Neural progenitor cell (in vitro differentiated cells): Measurements from ENCODE around the gene ZNF32. TPM values are rescaled to one million over a fixed set of nuclear protein-coding genes. Genes with fewer than 3 reads are reported as not detected.

Experiments used
- DNase-seq: peaks from one replicate; pipeline ENCODE4 v3.0.0-alpha.2; 2016; ENCODE audit warnings: low spot score
- H2AFZ ChIP-seq: fragments of 200-600 bp; sonication (generic); replicated peaks from 2 replicates; pipeline ENCODE4 v1.6.1; 2016; ENCODE audit warnings: antibody characterized with exemption
- H3F3A ChIP-seq: fragments of 200-600 bp; sonication (generic); 2 replicates; pipeline ENCODE4 v1.6.1; 2016; ENCODE audit warnings: antibody characterized with exemption, low read depth
- H3K27ac ChIP-seq: fragments of 200-600 bp; sonication (generic); 2 replicates; pipeline ENCODE4 v1.5.1; 2016; ENCODE audit warnings: mild to moderate bottlenecking
- H3K27me3 ChIP-seq: fragments of 200-600 bp; sonication (generic); 2 replicates; pipeline ENCODE4 v1.6.1; 2016; ENCODE audit warnings: mild to moderate bottlenecking, moderate library complexity
- H3K36me3 ChIP-seq: fragments of 200-600 bp; sonication (generic); 2 replicates; pipeline ENCODE4 v1.5.1; 2016
- H3K4me1 ChIP-seq: fragments of 200-600 bp; sonication (generic); 2 replicates; pipeline ENCODE4 v1.6.1; 2016; ENCODE audit warnings: mixed run types
- H3K4me2 ChIP-seq: fragments of 200-600 bp; sonication (generic); 2 replicates; pipeline ENCODE4 v1.6.1; 2016
- H3K4me3 ChIP-seq: fragments of 200-600 bp; sonication (generic); 2 replicates; pipeline ENCODE4 v1.5.1; 2016
- H3K79me2 ChIP-seq: fragments of 200-600 bp; sonication (generic); 2 replicates; pipeline ENCODE4 v1.6.1; 2016; ENCODE audit warnings: low read depth
- H3K9ac ChIP-seq: fragments of 200-600 bp; sonication (generic); 2 replicates; pipeline ENCODE4 v1.6.1; 2016
- H3K9me3 ChIP-seq: fragments of 200-600 bp; sonication (generic); 2 replicates; pipeline ENCODE4 v1.5.1; 2016; ENCODE audit warnings: low read depth
- H4K20me1 ChIP-seq: fragments of 200-600 bp; sonication (generic); 2 replicates; pipeline ENCODE4 v1.6.1; 2016; ENCODE audit warnings: low read depth
- H3K27ac Mint-ChIP-seq: 3 replicates; pipeline ENCODE4 v1.8.0; 2021; ENCODE audit warnings: mixed read lengths
- H3K27me3 Mint-ChIP-seq: 2 replicates; pipeline ENCODE4 v1.8.0; 2022; ENCODE audit warnings: low read depth, mild to moderate bottlenecking, inconsistent platforms, moderate library complexity, mixed read lengths; ENCODE audit not compliant: insufficient read depth
- H3K36me3 Mint-ChIP-seq: 3 replicates; pipeline ENCODE4 v1.8.0; 2021; ENCODE audit warnings: mixed read lengths
- H3K4me1 Mint-ChIP-seq: 3 replicates; pipeline ENCODE4 v1.8.0; 2021; ENCODE audit warnings: mixed read lengths
- H3K4me3 Mint-ChIP-seq: 3 replicates; pipeline ENCODE4 v1.8.0; 2021; ENCODE audit warnings: mild to moderate bottlenecking, moderate library complexity, mixed read lengths
- H3K9me3 Mint-ChIP-seq: 3 replicates; pipeline ENCODE4 v1.8.0; 2020; ENCODE audit warnings: mixed read lengths
- CTCF ChIP-seq: fragments of 200-600 bp; sonication (generic); IDR thresholded peaks from 2 replicates; pipeline ENCODE4 v1.5.1; 2017; ENCODE audit warnings: antibody characterized with exemption, mild to moderate bottlenecking
- EZH2 ChIP-seq: fragments of 200-600 bp; sonication (generic); IDR thresholded peaks from 2 replicates; pipeline ENCODE4 v1.6.1; 2017; ENCODE audit warnings: antibody characterized with exemption, mild to moderate bottlenecking, moderate library complexity
- EZH2phosphoT487 ChIP-seq: fragments of 200-600 bp; sonication (generic); IDR thresholded peaks from 2 replicates; pipeline ENCODE4 v1.6.1; 2017; ENCODE audit warnings: antibody characterized with exemption
- total RNA-seq: library from RNA; depleted of rRNA; stranded (reverse); fragments of >200 nt; gene quantifications from 2 replicates; pipeline ENCODE4 v1.2.3, GENCODE V29; 2015; ENCODE audit warnings: low replicate concordance

The ZNF32 gene
- total RNA-seq, 1 donor from 2014 or later: 50.7 TPM

DNA sequence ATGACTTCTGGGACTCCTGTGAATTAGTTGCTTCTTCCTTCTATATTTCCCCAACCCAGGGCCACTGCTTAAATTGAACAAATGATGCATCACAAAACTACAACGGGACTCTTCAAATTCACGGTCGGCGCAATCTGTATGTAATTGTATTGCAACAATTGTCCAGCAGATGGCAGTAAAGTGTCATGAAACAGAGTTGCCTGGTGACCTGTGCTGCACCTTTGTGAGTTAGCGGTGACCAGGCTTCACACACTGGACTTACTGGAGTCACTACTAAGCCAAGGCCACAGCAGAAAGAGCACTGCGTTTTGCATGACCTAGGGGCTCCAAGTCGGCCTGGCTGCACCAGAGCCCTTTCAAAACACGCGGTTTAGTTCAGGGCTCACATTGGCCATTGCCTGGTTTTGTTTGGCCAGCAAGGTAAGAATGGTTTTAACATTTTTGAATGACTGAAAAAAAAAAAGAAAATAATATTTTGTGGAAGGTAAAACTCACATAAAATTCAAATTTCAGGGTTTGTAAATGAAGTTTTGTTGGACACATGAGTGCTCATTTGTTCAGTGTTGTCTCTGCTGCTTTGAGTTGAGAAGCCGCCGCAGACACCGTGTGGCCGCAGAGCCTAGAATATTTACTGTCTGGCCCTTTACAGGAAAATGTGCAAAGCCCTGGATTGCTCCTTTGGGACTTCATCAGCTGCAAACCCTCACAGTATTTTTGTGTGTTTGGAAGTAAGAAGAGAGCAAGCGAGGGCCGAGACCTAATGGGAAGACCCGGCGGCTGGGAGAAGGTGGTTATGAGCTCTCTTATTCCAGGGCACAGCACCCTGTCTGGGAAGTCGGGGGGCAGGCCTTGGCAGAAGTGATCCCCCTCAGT, 23.2 kb upstream of the ZNF32 start:
- Histone ChIP-seq H3K9me3 (no peaks in the 10 kb centered on the region), H3K4me3 (no peak overlapping the region), H3K27me3 (peaks cover 40% of the 10 kb centered on the region), H4K20me1 (no peaks in the 10 kb centered on the region), H3F3A (no peaks in the 10 kb centered on the region), H3K4me1 (no peaks in the 10 kb centered on the region), H3K79me2 (no peaks in the 10 kb centered on the region), H3K4me2 (no peak overlapping the region), H3K27ac (no peak overlapping the region), H3K36me3 (no peaks in the 10 kb centered on the region), H3K9ac (no peak overlapping the region), H2AFZ (no peak overlapping the region)
- Mint-ChIP-seq H3K27ac (no peak overlapping the region), H3K36me3 (no peaks in the 10 kb centered on the region), H3K4me3 (no peak overlapping the region), H3K9me3 (peaks cover 8% of the 10 kb centered on the region), H3K4me1 (peaks cover 4% of the 10 kb centered on the region), H3K27me3 (peaks cover 5% of the 10 kb centered on the region)
- TF ChIP-seq EZH2: no peak
- no peak for TF ChIP-seq EZH2phosphoT487
- peak; percentile 80 for TF ChIP-seq CTCF
- DNase-seq: peak; percentile 87

GRCh38 chr10:43669386-43669785, 20.7 kb upstream of the ZNF32 start:
- peaks cover 9% of the 10 kb centered on the region for H3K27me3 Mint-ChIP-seq
- DNase-seq: no peak
- H3K27me3 ChIP-seq: peaks cover 46% of the 10 kb centered on the region
- H3F3A ChIP-seq: no peaks in the 10 kb centered on the region
- H3K27ac ChIP-seq: no peak overlapping the region
- H3K36me3 ChIP-seq: no peaks in the 10 kb centered on the region
- peaks cover 9% of the 10 kb centered on the region for H3K9me3 Mint-ChIP-seq
- no peaks in the 10 kb centered on the region for H3K9me3 ChIP-seq
- no peak overlapping the region for H2AFZ ChIP-seq
- H3K79me2 ChIP-seq: no peaks in the 10 kb centered on the region
- peak overlapping the region; percentile 19 for H3K27ac Mint-ChIP-seq
- H3K4me1 ChIP-seq: no peaks in the 10 kb centered on the region
- TF ChIP-seq CTCF: no peak
- no peak for TF ChIP-seq EZH2
- TF ChIP-seq EZH2phosphoT487: no peak
- H3K4me3 Mint-ChIP-seq: no peak overlapping the region
- H3K4me2 ChIP-seq: no peak overlapping the region
- no peak overlapping the region for H3K9ac ChIP-seq
- no peaks in the 10 kb centered on the region for H4K20me1 ChIP-seq
- H3K36me3 Mint-ChIP-seq: no peaks in the 10 kb centered on the region
- H3K4me1 Mint-ChIP-seq: peaks cover 4% of the 10 kb centered on the region
- H3K4me3 ChIP-seq: no peak overlapping the region

- Histone ChIP-seq H3K9ac (no peak overlapping the region), H3F3A (no peaks in the 10 kb centered on the region), H3K27me3 (peaks cover 46% of the 10 kb centered on the region), H2AFZ (peak overlapping the region; percentile 77), H3K9me3 (no peaks in the 10 kb centered on the region), H3K4me3 (peak overlapping the region; percentile 48), H3K4me2 (peak overlapping the region; percentile 74), H3K79me2 (no peaks in the 10 kb centered on the region), H3K27ac (no peak overlapping the region), H3K4me1 (no peaks in the 10 kb centered on the region), H4K20me1 (no peaks in the 10 kb centered on the region), H3K36me3 (no peaks in the 10 kb centered on the region)
- H3K36me3 Mint-ChIP-seq: no peaks in the 10 kb centered on the region
- no peak overlapping the region for H3K4me3 Mint-ChIP-seq
- H3K27me3 Mint-ChIP-seq: peaks cover 10% of the 10 kb centered on the region
- H3K9me3 Mint-ChIP-seq: peaks cover 9% of the 10 kb centered on the region
- no peak overlapping the region for H3K27ac Mint-ChIP-seq
- DNase-seq: no peak
- no peak for TF ChIP-seq CTCF
- TF ChIP-seq EZH2phosphoT487: no peak
- no peak for TF ChIP-seq EZH2
- peaks cover 4% of the 10 kb centered on the region for H3K4me1 Mint-ChIP-seq
These were observed 19.2 kb upstream of the ZNF32 start for GRCh38 chr10:43667761-43668386.
